ENCODE data around the gene TLE7. TPM values are rescaled to one million over a fixed set of nuclear protein-coding genes. Genes with fewer than 3 reads are reported as not detected.

Gene TLE7
- total RNA-seq, 1 experiment from 2014 or later = not detected

DNA sequence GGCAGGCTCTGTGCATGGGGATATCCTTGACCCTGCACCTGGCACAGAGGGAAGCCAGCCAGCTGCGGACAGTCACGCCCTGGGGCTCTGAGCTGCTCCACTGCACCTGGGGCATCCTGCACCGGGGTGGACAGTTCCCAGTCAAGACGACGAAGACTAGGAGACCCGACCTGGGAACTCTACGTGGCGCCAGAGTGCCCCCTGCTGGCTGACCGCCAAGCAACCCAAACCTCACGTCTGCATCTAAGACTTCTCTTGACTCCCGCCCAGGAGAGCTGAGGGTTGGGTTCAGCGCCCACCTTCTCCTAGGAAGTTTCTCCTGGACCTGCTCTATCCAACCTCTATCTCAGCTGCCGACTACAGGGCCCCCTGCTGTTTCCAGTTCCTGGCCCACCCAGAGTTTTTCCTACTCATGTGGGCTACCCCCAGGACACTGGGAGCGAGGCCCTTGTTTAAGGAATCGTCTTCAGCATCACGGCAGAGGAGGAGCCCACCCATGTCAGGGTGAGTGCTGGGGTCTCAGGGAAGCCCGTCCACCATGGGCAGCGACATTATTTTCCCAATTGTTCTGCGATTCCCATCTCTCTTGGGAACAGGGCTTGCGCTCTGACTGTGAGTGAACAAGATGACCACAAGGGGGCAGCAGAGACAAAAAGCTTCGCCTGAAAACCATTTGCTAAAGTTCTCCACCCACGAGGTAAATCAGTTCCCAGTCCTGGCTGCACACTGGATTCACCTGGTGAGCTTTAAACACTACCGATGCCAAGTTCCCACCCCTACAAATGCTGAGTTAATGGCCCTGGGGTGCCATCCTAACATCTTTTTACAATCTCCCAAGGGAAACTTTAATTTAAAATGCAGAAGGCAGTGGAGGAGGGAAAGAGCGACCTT, 29.3 kb downstream of the TLE7 start:
- Histone ChIP-seq H3K4me1 (ENCODE audit: insufficient read depth, low read length) (no peaks in the 10 kb centered on the region), H3K9ac (ENCODE audit: extremely low read depth, insufficient read length, low read length) (no peak overlapping the region), H3K79me1 (ENCODE audit: insufficient read depth, low read depth, low read length, poor library complexity, severe bottlenecking) (no peaks in the 10 kb centered on the region), H3K56ac (ENCODE audit: insufficient read length, low read depth, low read length) (no peak overlapping the region), H2BK20ac (ENCODE audit: low read depth, low read length, poor library complexity, severe bottlenecking) (no peak overlapping the region), H4K5ac (ENCODE audit: insufficient read length, low read depth, low read length) (no peak overlapping the region), H3T11ph (ENCODE audit: low read length) (no peak overlapping the region), H3K9me3 (ENCODE audit: control insufficient read depth, low read depth, low read length) (no peaks in the 10 kb centered on the region), H2AFZ (ENCODE audit: low read length) (peak overlapping the region; percentile 88), H3K23ac (ENCODE audit: insufficient read length, low read depth, low read length) (no peak overlapping the region), H4K8ac (replicated peaks; ENCODE audit: insufficient read length, low read depth, low read length) (no peak overlapping the region), H2BK12ac (ENCODE audit: insufficient read length, low read depth, low read length) (no peak overlapping the region), H3K14ac (ENCODE audit: insufficient read depth, low read length) (peak overlapping the region; percentile 70; the same call in 1 of the 2 replicates), H2BK120ac (ENCODE audit: low read depth, low read length, poor library complexity, severe bottlenecking) (no peak overlapping the region), H3K4ac (ENCODE audit: low read depth, low read length) (no peak overlapping the region), H4K20me1 (ENCODE audit: control insufficient read depth, insufficient read depth, insufficient read length) (no peaks in the 10 kb centered on the region), H2BK5ac (ENCODE audit: insufficient read length, low read length) (no peak overlapping the region), H3K4me2 (ENCODE audit: insufficient read depth, insufficient read length, low read length) (peak overlapping the region; percentile 62), H4K91ac (ENCODE audit: insufficient read length, low read depth, low read length) (no peak overlapping the region), H3K27me3 (ENCODE audit: insufficient read depth, low read length) (no peaks in the 10 kb centered on the region), H3K79me2 (ENCODE audit: insufficient read depth, low read length) (no peaks in the 10 kb centered on the region), H3K23me2 (ENCODE audit: insufficient read length, low read depth, low read length, poor library complexity, severe bottlenecking) (peaks cover 6% of the 10 kb centered on the region), H2BK15ac (ENCODE audit: low read depth, low read length) (no peak overlapping the region), H3K27ac (ENCODE audit: insufficient read length, low read depth, low read length) (no peak overlapping the region), H3K18ac (ENCODE audit: insufficient read length, low read depth, low read length) (no peak overlapping the region), H2AK5ac (ENCODE audit: insufficient read length, low read length) (no peak overlapping the region)
- Mint-ChIP-seq H3K4me3 (peak overlapping the region; percentile 65 to 76), H3K36me3 (ENCODE audit: insufficient read depth in 1 of 3, low read depth in 3 of 3) (no peaks in the 10 kb centered on the region; a peak in 1 of 7 replicates), H3K9me3 (no peaks in the 10 kb centered on the region), H3K4me1 (peaks cover 8 to 9% of the 10 kb centered on the region in 2 experiments), H3K27me3 (ENCODE audit: low read depth) (peaks cover 24% of the 10 kb centered on the region), H3K27ac (peak overlapping the region in 2 of 3 experiments; percentile 40 to 86; a peak in 3 of 7 replicates)
- peak; percentile 91 for DNase-seq
- TF ChIP-seq, protein P1, sequence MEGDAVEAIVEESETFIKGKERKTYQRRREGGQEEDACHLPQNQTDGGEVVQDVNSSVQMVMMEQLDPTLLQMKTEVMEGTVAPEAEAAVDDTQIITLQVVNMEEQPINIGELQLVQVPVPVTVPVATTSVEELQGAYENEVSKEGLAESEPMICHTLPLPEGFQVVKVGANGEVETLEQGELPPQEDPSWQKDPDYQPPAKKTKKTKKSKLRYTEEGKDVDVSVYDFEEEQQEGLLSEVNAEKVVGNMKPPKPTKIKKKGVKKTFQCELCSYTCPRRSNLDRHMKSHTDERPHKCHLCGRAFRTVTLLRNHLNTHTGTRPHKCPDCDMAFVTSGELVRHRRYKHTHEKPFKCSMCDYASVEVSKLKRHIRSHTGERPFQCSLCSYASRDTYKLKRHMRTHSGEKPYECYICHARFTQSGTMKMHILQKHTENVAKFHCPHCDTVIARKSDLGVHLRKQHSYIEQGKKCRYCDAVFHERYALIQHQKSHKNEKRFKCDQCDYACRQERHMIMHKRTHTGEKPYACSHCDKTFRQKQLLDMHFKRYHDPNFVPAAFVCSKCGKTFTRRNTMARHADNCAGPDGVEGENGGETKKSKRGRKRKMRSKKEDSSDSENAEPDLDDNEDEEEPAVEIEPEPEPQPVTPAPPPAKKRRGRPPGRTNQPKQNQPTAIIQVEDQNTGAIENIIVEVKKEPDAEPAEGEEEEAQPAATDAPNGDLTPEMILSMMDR (conservative IDR thresholded peaks at IDR 0.05) = peak; percentile 75
- WGBS (ENCODE audit: extremely low coverage, insufficient read length, low lambda C conversion rate) = no CpG with 5 or more reads among the region's 24 CpGs
